ENCODE results near the gene BRICD5.

DNA sequence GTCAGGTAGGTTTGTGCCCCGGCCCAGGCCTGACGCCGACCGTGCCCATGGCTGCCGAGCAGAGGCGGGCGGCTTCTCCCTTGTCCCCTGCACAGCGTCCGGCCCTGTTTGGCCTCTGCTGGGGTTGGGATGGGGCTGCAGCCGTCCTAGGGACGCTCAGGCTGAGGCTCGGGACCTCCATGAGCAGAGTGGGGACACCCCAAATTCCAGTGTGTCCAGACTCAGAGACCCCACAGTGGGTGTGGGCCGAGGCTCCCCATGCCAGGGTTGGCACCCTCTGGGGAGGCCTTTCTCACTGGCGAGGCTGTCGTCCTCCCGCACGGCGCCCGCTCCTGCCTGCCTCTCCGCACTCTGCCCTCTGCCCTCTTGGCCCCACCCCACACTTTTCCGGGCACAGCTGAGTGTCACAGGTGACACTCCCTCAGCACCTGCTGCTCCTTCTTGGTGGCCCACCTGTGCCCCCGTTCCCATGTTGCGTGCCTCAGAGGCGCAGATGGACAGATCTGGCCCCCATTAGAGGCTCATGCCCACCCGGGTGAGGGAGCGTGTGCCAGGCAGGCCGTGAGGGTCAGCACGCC lies 39.0 kb downstream of the BRICD5 start:
- TF ChIP-seq, protein P1, sequence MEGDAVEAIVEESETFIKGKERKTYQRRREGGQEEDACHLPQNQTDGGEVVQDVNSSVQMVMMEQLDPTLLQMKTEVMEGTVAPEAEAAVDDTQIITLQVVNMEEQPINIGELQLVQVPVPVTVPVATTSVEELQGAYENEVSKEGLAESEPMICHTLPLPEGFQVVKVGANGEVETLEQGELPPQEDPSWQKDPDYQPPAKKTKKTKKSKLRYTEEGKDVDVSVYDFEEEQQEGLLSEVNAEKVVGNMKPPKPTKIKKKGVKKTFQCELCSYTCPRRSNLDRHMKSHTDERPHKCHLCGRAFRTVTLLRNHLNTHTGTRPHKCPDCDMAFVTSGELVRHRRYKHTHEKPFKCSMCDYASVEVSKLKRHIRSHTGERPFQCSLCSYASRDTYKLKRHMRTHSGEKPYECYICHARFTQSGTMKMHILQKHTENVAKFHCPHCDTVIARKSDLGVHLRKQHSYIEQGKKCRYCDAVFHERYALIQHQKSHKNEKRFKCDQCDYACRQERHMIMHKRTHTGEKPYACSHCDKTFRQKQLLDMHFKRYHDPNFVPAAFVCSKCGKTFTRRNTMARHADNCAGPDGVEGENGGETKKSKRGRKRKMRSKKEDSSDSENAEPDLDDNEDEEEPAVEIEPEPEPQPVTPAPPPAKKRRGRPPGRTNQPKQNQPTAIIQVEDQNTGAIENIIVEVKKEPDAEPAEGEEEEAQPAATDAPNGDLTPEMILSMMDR (IDR thresholded peaks at IDR 0.05), result no peak
- TF ChIP-seq EZH2phosphoT487 (IDR thresholded peaks at IDR 0.05), result no peak
- no peak for TF ChIP-seq EZH2 (IDR thresholded peaks at IDR 0.05)
